ENCODE data around the gene CTDSP1. TPM values are rescaled to one million over a fixed set of nuclear protein-coding genes. Genes with fewer than 3 reads are reported as not detected.

Gene CTDSP1
- total and polyA plus RNA-seq, 10 donors, result 65.6 to 184 (median 135) TPM

DNA sequence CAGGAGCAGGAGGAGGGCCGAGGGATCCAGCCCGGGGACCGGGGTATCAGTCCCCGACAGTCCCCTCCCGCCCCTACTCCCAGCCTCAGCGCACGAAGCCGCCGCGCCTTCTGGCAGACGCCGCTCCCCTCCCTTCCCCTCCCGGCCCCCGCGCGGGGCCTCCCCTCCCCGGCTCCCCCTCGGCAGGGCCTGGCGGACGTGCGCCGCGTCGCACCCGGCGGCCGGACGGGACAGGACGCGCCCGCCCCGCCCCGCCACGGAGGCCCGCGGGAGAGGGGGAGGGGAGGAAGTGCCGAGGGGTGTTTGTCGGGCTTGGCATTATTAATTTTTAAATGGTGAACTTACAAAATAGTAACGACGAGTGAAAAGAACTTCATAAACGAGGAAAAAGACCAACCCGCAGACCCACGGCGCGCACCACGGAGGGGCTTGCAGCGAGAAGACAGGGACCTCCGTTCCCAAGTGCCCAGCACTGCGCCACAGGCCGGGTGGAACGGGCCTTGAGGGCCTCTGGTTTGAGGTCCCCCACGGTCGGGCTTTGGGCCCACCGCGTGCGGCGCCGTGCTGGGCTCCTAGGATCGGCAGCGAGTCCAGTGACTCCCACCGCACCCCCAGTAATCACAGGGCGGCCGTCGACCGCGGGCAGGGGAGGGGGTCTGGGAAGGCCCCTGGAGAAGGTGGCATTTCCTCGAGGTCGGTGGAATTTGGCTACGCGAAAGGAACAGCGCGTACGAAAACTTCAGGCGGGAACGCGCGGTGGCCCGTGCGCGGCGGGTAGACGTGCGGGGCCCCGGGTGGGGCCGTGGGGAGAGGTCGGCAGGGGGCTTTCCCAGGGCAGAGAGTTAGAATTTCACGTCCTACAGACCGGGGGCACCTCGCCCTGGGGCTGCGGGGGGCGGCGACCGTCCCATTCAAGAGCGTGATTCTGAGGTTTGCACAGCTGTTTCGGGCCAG, 954 bp upstream of the CTDSP1 start:
- Histone ChIP-seq H3K4me3 (peak overlapping the region; percentile 74 to 99 (median 96)), H3K9me3 (no peaks in the 10 kb centered on the region), H3K27me3 (replicated peaks in 1 of 7) (no peaks in the 10 kb centered on the region), H3K27ac (peak overlapping the region; percentile 90 to 100 (median 99)), H3K4me1 (peaks cover 20 to 92% (median 83%) of the 10 kb centered on the region in 6 donors), H3K36me3 (peaks cover 0 to 47% (median 25%) of the 10 kb centered on the region in 6 donors)
- WGBS, 5 donors, result 0 to 1% (median 1%) methylated on average over 30 to 95 of the region's 95 CpGs
- DNase-seq, result peak; percentile 96
- intact Hi-C loops (cut with DNase I; ENCODE audit: low total_unique reads), result loop anchor here (10.0 kb wide), 1 partner anchor 104 kb away; the partner anchor contains the start of gene TMBIM1
- TF ChIP-seq, protein P1, sequence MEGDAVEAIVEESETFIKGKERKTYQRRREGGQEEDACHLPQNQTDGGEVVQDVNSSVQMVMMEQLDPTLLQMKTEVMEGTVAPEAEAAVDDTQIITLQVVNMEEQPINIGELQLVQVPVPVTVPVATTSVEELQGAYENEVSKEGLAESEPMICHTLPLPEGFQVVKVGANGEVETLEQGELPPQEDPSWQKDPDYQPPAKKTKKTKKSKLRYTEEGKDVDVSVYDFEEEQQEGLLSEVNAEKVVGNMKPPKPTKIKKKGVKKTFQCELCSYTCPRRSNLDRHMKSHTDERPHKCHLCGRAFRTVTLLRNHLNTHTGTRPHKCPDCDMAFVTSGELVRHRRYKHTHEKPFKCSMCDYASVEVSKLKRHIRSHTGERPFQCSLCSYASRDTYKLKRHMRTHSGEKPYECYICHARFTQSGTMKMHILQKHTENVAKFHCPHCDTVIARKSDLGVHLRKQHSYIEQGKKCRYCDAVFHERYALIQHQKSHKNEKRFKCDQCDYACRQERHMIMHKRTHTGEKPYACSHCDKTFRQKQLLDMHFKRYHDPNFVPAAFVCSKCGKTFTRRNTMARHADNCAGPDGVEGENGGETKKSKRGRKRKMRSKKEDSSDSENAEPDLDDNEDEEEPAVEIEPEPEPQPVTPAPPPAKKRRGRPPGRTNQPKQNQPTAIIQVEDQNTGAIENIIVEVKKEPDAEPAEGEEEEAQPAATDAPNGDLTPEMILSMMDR (IDR thresholded peaks at IDR 0.05 in 8 of 11, conservative IDR thresholded peaks at IDR 0.05 in 3 of 11), result peak in 4 of 11 experiments; percentile 17 to 56 (median 36)
- TF ChIP-seq POLR2AphosphoS5 (IDR thresholded peaks at IDR 0.05), result peak; percentile 1 to 76 (median 2)
- no peak for TF ChIP-seq POLR2A (IDR thresholded peaks at IDR 0.05)

DNA sequence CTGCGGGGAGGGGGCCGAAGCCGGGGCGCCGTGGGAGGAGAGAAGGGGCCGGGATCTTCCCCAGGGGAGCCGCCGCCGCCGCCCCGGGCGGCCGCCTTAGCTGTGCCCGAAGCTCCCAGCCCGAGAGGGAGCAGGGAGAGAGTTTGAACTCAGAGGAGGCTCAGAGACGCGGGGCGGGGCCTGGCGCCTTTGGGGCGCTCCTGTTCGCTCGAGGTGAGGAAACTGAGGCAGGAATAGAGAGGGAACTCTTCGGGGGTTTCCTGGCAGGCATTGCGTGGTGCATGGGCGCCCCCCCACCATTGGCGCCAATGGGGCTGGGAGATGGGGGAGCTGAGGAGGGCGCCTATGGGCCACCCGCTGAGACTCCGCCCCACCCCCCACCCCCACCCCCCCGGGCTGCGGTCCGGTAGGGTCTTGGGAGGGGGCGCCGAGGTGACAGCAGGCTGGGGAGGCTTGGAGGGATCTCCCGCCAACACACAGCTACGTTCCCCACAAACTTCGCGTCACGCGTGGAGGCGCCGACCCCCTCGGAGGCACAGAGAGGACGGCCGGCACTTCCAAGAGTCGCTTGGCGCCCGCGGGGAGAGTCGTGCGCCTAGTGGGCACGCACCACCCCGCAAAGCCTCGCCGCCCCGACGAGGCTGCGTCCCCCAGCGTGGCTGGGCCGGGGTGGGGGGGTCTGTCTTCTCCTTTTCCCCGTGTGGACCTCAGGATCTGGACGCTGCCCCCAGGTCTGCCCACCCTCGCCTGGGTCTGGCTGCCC, 680 bp downstream of the CTDSP1 start:
- DNase-seq, result peak; percentile 91
- TF ChIP-seq POLR2A (IDR thresholded peaks at IDR 0.05) (peak in 1 of 3 donors; percentile 23), POLR2AphosphoS5 (IDR thresholded peaks at IDR 0.05) (peak in 2 of 3 donors; percentile 21 to 65)
- TF ChIP-seq, protein P1 (IDR thresholded peaks at IDR 0.05 in 8 of 11, conservative IDR thresholded peaks at IDR 0.05 in 3 of 11), result no peak
- no peaks in the 10 kb centered on the region for H3K27me3 ChIP-seq (replicated peaks in 1 of 7)
- no peaks in the 10 kb centered on the region for H3K9me3 ChIP-seq
- peak overlapping the region; percentile 74 to 99 (median 96) for H3K4me3 ChIP-seq
- peak overlapping the region; percentile 90 to 100 (median 99) for H3K27ac ChIP-seq
- intact Hi-C loops (cut with DNase I; ENCODE audit: low total_unique reads), result loop anchor here (10.0 kb wide), 1 partner anchor 164 kb away; the partner anchor contains the start of genes CNOT9 and USP37
- 0 to 1% (median 1%) methylated on average over 22 to 63 of the region's 63 CpGs for WGBS, 5 donors
- peaks cover 28 to 92% (median 83%) of the 10 kb centered on the region in 6 donors for H3K4me1 ChIP-seq
- peaks cover 0 to 47% (median 38%) of the 10 kb centered on the region in 6 donors for H3K36me3 ChIP-seq

DNA sequence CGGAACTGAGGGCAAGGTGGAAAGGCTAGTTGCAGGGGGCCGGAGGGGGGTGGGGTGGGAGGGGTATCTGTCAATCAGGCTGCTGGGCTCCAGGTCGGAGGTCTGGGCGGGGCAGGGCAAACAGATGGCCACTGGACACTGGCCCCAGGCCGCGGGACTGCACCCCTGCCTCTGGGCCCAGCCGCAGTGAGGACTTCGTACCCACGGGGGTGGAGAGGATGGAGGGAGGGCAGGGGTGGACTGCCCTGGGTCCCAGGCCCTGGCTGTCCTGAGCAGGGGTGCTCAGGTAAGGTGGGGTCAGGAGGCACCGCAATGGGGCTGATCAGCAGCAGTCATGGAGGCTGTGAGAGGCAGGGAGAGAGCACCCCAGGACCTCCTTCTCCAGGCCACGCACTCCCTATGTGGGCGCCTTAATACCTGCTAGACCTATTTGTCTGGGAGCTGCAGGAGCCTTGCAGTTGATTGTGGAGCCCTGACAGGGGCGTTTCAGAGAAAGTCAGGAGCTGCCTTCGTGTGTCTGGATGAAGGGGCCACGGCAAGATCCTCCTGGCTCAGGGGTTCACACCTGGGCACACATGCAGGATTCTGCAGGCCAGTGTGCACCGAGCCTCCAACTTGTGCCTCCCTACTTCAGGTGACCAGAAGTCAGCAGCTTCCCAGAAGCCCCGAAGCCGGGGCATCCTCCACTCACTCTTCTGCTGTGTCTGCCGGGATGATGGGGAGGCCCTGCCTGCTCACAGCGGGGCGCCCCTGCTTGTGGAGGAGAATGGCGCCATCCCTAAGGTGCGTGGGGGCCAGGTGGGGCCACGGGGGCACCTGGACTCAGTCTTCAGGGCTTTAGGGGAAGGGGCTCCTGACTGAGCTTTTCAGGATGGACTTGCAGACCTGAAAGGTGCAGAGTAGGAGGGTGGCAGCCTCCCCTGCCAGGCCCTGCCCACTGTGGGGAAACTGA, 1.5 kb downstream of the CTDSP1 start:
- peak; percentile 89 for DNase-seq
- Histone ChIP-seq H3K4me3 (peak overlapping the region; percentile 74 to 99 (median 96)), H3K9me3 (no peaks in the 10 kb centered on the region), H3K36me3 (peaks cover 0 to 45% (median 38%) of the 10 kb centered on the region in 6 donors), H3K27me3 (replicated peaks in 1 of 7) (no peaks in the 10 kb centered on the region), H3K27ac (peak overlapping the region; percentile 90 to 100 (median 99)), H3K4me1 (peaks cover 30 to 92% (median 85%) of the 10 kb centered on the region in 6 donors)
- TF ChIP-seq POLR2AphosphoS5 (IDR thresholded peaks at IDR 0.05) (peak in 2 of 3 donors; percentile 3 to 50), POLR2A (IDR thresholded peaks at IDR 0.05) (no peak)
- TF ChIP-seq, protein P1 (IDR thresholded peaks at IDR 0.05 in 8 of 11, conservative IDR thresholded peaks at IDR 0.05 in 3 of 11), result no peak
- intact Hi-C loops (cut with DNase I; ENCODE audit: low total_unique reads), result loop anchor here (10.0 kb wide), 1 partner anchor 164 kb away; the partner anchor contains the start of genes CNOT9 and USP37
- 34 to 46% (median 42%) methylated on average over 20 to 24 of the region's 24 CpGs for WGBS, 5 donors

Measured in spleen (tissue), 11 donors.